GM12891 (cell line): Measurements from ENCODE around the gene HSDL2.

Experiments used
- PAX5 ChIP-seq: IDR thresholded peaks from 2 replicates; pipeline ENCODE4 v1.6.1; 2011; ENCODE audit warnings: low read length, moderate library complexity, mild to moderate bottlenecking; ENCODE audit not compliant: insufficient read depth, severe bottlenecking
- POLR2A ChIP-seq: IDR thresholded peaks from 2 replicates; pipeline ENCODE4 v1.6.1; 2011; ENCODE audit warnings: low read depth, low read length, control low read depth
- POLR2AphosphoS5 ChIP-seq: IDR thresholded peaks from 2 replicates; pipeline ENCODE4 v1.6.1; 2011; ENCODE audit warnings: low read depth, low read length, control low read depth
- POU2F2 ChIP-seq: IDR thresholded peaks from 2 replicates; pipeline ENCODE4 v1.6.1; 2011; ENCODE audit warnings: low read depth, mild to moderate bottlenecking, control low read depth, low read length, moderate library complexity
- SPI1 ChIP-seq: IDR thresholded peaks from 2 replicates; pipeline ENCODE4 v1.6.1; 2011; ENCODE audit warnings: low read depth, low read length, control low read depth
- TAF1 ChIP-seq: IDR thresholded peaks from 2 replicates; pipeline ENCODE4 v1.6.1; 2011; ENCODE audit warnings: low read depth, low read length, control low read depth

GRCh38 chr9:112437406-112437805 lies 57.5 kb downstream of the HSDL2 start:
- TF ChIP-seq POLR2A (no peak), POLR2AphosphoS5 (no peak), SPI1 (no peak), TAF1 (no peak), PAX5 (no peak), POU2F2 (no peak)
